Measurements from ENCODE around the gene CAVIN2. TPM values are rescaled to one million over a fixed set of nuclear protein-coding genes. Genes with fewer than 3 reads are reported as not detected.

The CAVIN2 gene
- total RNA-seq, 1 donor from 2014 or later: 182 TPM

GRCh38 chr2:191869781-191870180 is 22.9 kb upstream of the CAVIN2 start:
- DNase-seq: no peak
- ATAC-seq: no peak
- H3K4me3 ChIP-seq: no peak overlapping the region
- H3K9me3 ChIP-seq: no peaks in the 10 kb centered on the region
- H3K4me1 ChIP-seq: peaks cover 40% of the 10 kb centered on the region
- no peaks in the 10 kb centered on the region for H3K36me3 ChIP-seq
- intact Hi-C loops (cut with DNase I): no loop called here
- H3K27me3 ChIP-seq (ENCODE audit: low read depth): no peaks in the 10 kb centered on the region
- no peak overlapping the region for H3K27ac ChIP-seq
- no peak for TF ChIP-seq CTCF (IDR thresholded peaks at IDR 0.05)

- H3K27me3 ChIP-seq (ENCODE audit: low read depth): no peaks in the 10 kb centered on the region
- peak; percentile 13 for TF ChIP-seq CTCF (IDR thresholded peaks at IDR 0.05)
- no peak for DNase-seq
- intact Hi-C loops (cut with DNase I): no loop called here
- no peaks in the 10 kb centered on the region for H3K9me3 ChIP-seq
- H3K4me1 ChIP-seq: peaks cover 46% of the 10 kb centered on the region
- H3K36me3 ChIP-seq: no peaks in the 10 kb centered on the region
- ATAC-seq: no peak
- no peak overlapping the region for H3K4me3 ChIP-seq
- no peak overlapping the region for H3K27ac ChIP-seq
Measured at GRCh38 chr2:191869178-191869577, 22.3 kb upstream of the CAVIN2 start.

- Histone ChIP-seq H3K4me3 (no peak overlapping the region), H3K4me1 (peaks cover 49% of the 10 kb centered on the region), H3K36me3 (no peaks in the 10 kb centered on the region), H3K9me3 (no peaks in the 10 kb centered on the region), H3K27ac (peak overlapping the region; percentile 77), H3K27me3 (ENCODE audit: low read depth) (no peaks in the 10 kb centered on the region)
- intact Hi-C loops (cut with DNase I): no loop called here
- no peak for ATAC-seq
- no peak for DNase-seq
- TF ChIP-seq CTCF (IDR thresholded peaks at IDR 0.05): no peak
Measured at GRCh38 chr2:191867507-191867847, 20.6 kb upstream of the CAVIN2 start.

- no peaks in the 10 kb centered on the region for H3K27me3 ChIP-seq (ENCODE audit: low read depth)
- ATAC-seq (peak; percentile 89 to 92), DNase-seq (no peak)
- peak overlapping the region; percentile 77 for H3K27ac ChIP-seq
- intact Hi-C loops (cut with DNase I): no loop called here
- H3K4me1 ChIP-seq: peaks cover 49% of the 10 kb centered on the region
- no peak for TF ChIP-seq CTCF (IDR thresholded peaks at IDR 0.05)
- H3K9me3 ChIP-seq: no peaks in the 10 kb centered on the region
- H3K36me3 ChIP-seq: no peaks in the 10 kb centered on the region
- H3K4me3 ChIP-seq: no peak overlapping the region
Measured at GRCh38 chr2:191866675-191867506, 20.0 kb upstream of the CAVIN2 start.

- TF ChIP-seq CTCF (IDR thresholded peaks at IDR 0.05): no peak
- peak overlapping the region; percentile 77 for H3K27ac ChIP-seq
- ATAC-seq (no peak), DNase-seq (no peak)
- H3K9me3 ChIP-seq: no peaks in the 10 kb centered on the region
- H3K36me3 ChIP-seq: no peaks in the 10 kb centered on the region
- no peak overlapping the region for H3K4me3 ChIP-seq
- no peaks in the 10 kb centered on the region for H3K27me3 ChIP-seq (ENCODE audit: low read depth)
- intact Hi-C loops (cut with DNase I): no loop called here
- H3K4me1 ChIP-seq: peaks cover 49% of the 10 kb centered on the region
Measured at GRCh38 chr2:191866195-191866594, 19.3 kb upstream of the CAVIN2 start.

All from lower lobe of right lung (tissue), 2 donors.